NCI-H2107 (cell line): ENCODE measurements around the gene LTV1.

Experiments used
- DNase-seq: peaks from one replicate; lab custom pipeline; 2025; lab: John Stamatoyannopoulos, UW

The LTV1 gene

GRCh38 chr6:143885116-143885515 lies 42.0 kb downstream of the LTV1 start:
- DNase-seq = no peak

GRCh38 chr6:143894655-143895054 lies 51.5 kb downstream of the LTV1 start:
- no peak for DNase-seq

- no peak for DNase-seq
Measured at GRCh38 chr6:143896126-143896860, 53.2 kb downstream of the LTV1 start.

GRCh38 chr6:143900358-143900757 lies 57.2 kb downstream of the LTV1 start:
- DNase-seq = no peak

- DNase-seq = no peak
Measured at GRCh38 chr6:143901885-143902750, 59.0 kb downstream of the LTV1 start.

GRCh38 chr6:143902827-143903226 lies 59.7 kb downstream of the LTV1 start:
- no peak for DNase-seq

- DNase-seq = no peak
Measured at GRCh38 chr6:143911028-143911427, 67.9 kb downstream of the LTV1 start.

GRCh38 chr6:143912671-143913070 lies 69.5 kb downstream of the LTV1 start:
- no peak for DNase-seq
